PC-9 (cell line): ENCODE data around the gene TTC28.

Experiments
- EZH2 ChIP-seq: fragments of 200-600 bp; sonication (generic); IDR thresholded peaks from 2 replicates; pipeline ENCODE4 v1.8.0; 2017; ENCODE audit warnings: antibody characterized with exemption, low read depth
- TF ChIP-seq, protein P1 (sequence below): fragments of 200-600 bp; sonication (generic); conservative IDR thresholded peaks from 2 replicates; pipeline ENCODE4 v1.6.1; 2017; ENCODE audit warnings: mixed run types, antibody characterized with exemption, mild to moderate bottlenecking, moderate library complexity

DNA sequence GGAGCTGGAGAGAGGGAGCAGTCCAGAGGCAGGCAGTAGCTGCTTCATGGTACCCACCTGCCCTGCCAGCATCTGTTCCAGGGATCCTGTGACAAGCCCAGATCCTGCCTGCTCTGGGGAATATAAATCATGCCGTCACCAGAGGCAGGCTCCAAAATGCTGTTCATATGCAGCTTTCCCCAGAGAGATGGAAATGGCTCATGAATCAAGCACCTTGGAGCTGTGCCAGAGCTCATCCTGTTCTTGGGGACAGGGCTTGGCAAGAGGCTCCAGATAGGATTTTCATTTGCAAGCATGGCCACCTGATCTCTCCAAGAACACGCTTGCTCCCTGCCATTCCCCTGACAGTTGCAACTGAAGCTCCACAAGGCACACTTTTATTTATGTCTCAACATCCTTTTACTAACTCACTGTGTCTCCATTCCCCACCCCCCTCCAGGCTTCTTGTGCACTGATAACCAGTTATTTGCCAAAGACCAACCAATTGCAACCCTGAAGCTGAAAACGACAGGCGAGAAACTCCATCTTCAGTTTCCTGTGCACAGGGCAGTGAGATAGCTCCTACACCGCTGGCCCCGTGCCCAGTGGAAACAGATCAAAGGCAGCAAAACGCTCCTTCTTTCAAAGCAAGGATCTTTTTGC is 644.8 kb downstream of the TTC28 start:
- TF ChIP-seq, protein P1, sequence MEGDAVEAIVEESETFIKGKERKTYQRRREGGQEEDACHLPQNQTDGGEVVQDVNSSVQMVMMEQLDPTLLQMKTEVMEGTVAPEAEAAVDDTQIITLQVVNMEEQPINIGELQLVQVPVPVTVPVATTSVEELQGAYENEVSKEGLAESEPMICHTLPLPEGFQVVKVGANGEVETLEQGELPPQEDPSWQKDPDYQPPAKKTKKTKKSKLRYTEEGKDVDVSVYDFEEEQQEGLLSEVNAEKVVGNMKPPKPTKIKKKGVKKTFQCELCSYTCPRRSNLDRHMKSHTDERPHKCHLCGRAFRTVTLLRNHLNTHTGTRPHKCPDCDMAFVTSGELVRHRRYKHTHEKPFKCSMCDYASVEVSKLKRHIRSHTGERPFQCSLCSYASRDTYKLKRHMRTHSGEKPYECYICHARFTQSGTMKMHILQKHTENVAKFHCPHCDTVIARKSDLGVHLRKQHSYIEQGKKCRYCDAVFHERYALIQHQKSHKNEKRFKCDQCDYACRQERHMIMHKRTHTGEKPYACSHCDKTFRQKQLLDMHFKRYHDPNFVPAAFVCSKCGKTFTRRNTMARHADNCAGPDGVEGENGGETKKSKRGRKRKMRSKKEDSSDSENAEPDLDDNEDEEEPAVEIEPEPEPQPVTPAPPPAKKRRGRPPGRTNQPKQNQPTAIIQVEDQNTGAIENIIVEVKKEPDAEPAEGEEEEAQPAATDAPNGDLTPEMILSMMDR: no peak
- no peak for TF ChIP-seq EZH2
